Adrenal gland (tissue), 5 donors: ENCODE data around the gene SRR.

ENCODE experiments used
- POLR2A ChIP-seq, 2 donors: fragments of 450-650 bp; IDR thresholded peaks; one replicate each; pipeline ENCODE4 v1.6.1; 2017; ENCODE audit warnings: antibody characterized with exemption in 2 of 2, mild to moderate bottlenecking in 2 of 2, moderate library complexity in 1 of 2
- TF ChIP-seq, protein P1 (sequence below), 6 experiments: fragments of 450-650 bp in 4 of 6; fragments of 200-600 bp in 2 of 6; sonication (generic) in 1 of 6; IDR thresholded peaks; 1 replicate in 5 of 6; 2 replicates in 1 of 6; pipeline versions ENCODE4 v1.5.1 to v1.8.0; 2016 to 2021; ENCODE audit warnings: antibody characterized with exemption in 6 of 6, mild to moderate bottlenecking in 2 of 6, moderate library complexity in 1 of 6
- donor health status: DM: no; HTN: no; CAD: no.

GRCh38 chr17:2266865-2267228, 36.9 kb upstream of the SRR start:
- TF ChIP-seq, protein P1, sequence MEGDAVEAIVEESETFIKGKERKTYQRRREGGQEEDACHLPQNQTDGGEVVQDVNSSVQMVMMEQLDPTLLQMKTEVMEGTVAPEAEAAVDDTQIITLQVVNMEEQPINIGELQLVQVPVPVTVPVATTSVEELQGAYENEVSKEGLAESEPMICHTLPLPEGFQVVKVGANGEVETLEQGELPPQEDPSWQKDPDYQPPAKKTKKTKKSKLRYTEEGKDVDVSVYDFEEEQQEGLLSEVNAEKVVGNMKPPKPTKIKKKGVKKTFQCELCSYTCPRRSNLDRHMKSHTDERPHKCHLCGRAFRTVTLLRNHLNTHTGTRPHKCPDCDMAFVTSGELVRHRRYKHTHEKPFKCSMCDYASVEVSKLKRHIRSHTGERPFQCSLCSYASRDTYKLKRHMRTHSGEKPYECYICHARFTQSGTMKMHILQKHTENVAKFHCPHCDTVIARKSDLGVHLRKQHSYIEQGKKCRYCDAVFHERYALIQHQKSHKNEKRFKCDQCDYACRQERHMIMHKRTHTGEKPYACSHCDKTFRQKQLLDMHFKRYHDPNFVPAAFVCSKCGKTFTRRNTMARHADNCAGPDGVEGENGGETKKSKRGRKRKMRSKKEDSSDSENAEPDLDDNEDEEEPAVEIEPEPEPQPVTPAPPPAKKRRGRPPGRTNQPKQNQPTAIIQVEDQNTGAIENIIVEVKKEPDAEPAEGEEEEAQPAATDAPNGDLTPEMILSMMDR (IDR thresholded peaks at IDR 0.05): no peak
- TF ChIP-seq POLR2A (IDR thresholded peaks at IDR 0.05): no peak
